ENCODE measurements around the gene MEIS2. TPM values are rescaled to one million over a fixed set of nuclear protein-coding genes. Genes with fewer than 3 reads are reported as not detected.

Gene MEIS2
- total and polyA plus RNA-seq, 12 donors, result 36.2 to 139 (median 74.8) TPM

DNA sequence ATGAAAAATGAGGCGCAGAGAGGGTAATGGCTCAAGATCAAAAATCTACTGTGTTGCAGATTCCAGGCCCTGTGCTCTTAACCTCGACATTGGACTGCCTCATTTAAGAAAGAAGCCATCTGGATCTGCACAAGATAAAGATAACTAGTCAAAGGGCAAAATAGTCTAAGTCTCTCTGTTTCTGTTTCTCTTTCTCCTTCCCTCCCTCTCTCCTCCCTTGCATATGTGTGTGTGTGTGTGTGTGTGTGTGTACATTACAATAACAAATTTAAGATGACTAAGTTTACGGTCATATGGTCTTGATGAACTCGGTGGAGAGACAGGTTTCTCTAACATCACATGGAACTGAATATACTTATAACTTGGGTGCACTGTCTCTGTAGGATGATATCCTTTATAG is 69.2 kb downstream of the MEIS2 start:
- 51 to 70% (median 68%) methylated on average over 4 of the region's 4 CpGs for WGBS, 4 donors
- no peak for DNase-seq
- Histone ChIP-seq H3K36me3 (replicated peaks in 1 of 2) (peaks cover 0 to 1% of the 10 kb centered on the region in 2 donors), H3K4me1 (replicated peaks in 1 of 2) (peaks cover 10 to 51% of the 10 kb centered on the region in 2 donors), H3K9me3 (replicated peaks in 1 of 3) (no peaks in the 10 kb centered on the region), H3K4me3 (no peak overlapping the region), H3K27me3 (no peaks in the 10 kb centered on the region), H3K27ac (peak overlapping the region in 1 of 5 donors; percentile 30)
- intact Hi-C loops (cut with DNase I), result no loop called here
- TF ChIP-seq, protein P1, sequence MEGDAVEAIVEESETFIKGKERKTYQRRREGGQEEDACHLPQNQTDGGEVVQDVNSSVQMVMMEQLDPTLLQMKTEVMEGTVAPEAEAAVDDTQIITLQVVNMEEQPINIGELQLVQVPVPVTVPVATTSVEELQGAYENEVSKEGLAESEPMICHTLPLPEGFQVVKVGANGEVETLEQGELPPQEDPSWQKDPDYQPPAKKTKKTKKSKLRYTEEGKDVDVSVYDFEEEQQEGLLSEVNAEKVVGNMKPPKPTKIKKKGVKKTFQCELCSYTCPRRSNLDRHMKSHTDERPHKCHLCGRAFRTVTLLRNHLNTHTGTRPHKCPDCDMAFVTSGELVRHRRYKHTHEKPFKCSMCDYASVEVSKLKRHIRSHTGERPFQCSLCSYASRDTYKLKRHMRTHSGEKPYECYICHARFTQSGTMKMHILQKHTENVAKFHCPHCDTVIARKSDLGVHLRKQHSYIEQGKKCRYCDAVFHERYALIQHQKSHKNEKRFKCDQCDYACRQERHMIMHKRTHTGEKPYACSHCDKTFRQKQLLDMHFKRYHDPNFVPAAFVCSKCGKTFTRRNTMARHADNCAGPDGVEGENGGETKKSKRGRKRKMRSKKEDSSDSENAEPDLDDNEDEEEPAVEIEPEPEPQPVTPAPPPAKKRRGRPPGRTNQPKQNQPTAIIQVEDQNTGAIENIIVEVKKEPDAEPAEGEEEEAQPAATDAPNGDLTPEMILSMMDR (IDR thresholded peaks at IDR 0.05), result no peak
- no peak for TF ChIP-seq POLR2A (IDR thresholded peaks at IDR 0.05)

DNA sequence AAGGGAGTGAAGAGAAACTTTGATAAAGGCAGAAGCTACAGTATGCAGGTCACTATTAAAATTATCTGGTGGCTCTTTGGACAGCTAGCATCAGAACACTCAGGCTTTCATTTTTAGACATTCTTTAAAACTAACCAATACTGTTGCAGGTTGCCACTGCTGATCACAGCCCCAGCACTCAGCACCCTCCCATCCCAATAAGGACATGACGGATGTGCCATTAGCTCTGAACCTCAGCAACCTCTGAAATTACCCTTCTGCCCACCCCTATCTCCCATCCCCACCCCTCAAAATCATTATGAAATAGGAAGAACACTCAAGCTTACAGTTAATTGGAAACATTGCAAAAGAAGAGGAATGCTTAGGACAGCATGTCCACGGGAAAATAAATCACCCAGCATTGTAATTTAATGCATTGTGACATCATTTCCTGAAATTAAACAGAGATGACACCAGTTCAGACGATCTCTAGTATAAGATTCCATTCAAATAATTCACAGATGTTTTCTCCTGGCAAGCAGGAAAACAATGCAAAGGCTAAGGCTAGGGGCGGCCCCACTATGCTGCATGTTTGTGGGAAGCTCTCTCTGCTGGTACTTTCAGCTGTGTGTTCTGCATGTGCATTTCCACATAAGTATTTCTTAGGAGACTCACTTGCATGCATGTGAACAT is 71.6 kb downstream of the MEIS2 start:
- no peak for TF ChIP-seq POLR2A (IDR thresholded peaks at IDR 0.05)
- TF ChIP-seq, protein P1 (IDR thresholded peaks at IDR 0.05), result no peak
- Histone ChIP-seq H3K27me3 (no peaks in the 10 kb centered on the region), H3K36me3 (replicated peaks in 1 of 2) (no peaks in the 10 kb centered on the region), H3K27ac (peak overlapping the region in 2 of 5 donors; percentile 9 to 31), H3K4me3 (no peak overlapping the region), H3K4me1 (replicated peaks in 1 of 2) (peaks cover 0 to 28% of the 10 kb centered on the region in 2 donors), H3K9me3 (replicated peaks in 1 of 3) (no peaks in the 10 kb centered on the region)
- intact Hi-C loops (cut with DNase I), result no loop called here
- DNase-seq, result no peak
- 66 to 70% (median 69%) methylated on average over 4 of the region's 4 CpGs for WGBS, 4 donors

DNA sequence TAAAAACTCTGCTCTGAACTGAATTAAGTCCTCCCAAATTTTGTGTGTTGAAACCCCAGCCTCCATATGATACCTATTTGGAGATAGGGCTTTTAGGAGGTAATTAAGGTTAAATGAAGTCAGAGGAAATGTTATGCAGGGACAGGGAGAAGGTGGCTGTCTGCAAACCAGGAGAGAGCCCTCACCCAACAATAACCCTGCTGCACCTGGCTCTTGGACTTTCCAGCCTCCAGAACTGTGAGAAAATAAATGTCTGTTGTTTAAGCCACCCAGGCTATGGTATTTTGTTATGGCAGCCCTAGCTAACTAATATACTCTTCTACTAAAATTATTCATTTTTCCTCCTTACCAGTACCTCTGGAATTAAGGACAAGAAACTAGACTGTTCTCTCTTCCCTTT is 79.5 kb downstream of the MEIS2 start:
- Histone ChIP-seq H3K4me3 (no peak overlapping the region), H3K27me3 (no peaks in the 10 kb centered on the region), H3K4me1 (replicated peaks in 1 of 2) (peaks cover 28 to 43% of the 10 kb centered on the region in 2 donors), H3K27ac (peak overlapping the region; percentile 47 to 85 (median 73)), H3K9me3 (replicated peaks in 1 of 3) (no peaks in the 10 kb centered on the region), H3K36me3 (replicated peaks in 1 of 2) (no peaks in the 10 kb centered on the region)
- TF ChIP-seq, protein P1 (IDR thresholded peaks at IDR 0.05), result no peak
- no peak for TF ChIP-seq POLR2A (IDR thresholded peaks at IDR 0.05)
- no peak for DNase-seq
- intact Hi-C loops (cut with DNase I), result no loop called here

DNA sequence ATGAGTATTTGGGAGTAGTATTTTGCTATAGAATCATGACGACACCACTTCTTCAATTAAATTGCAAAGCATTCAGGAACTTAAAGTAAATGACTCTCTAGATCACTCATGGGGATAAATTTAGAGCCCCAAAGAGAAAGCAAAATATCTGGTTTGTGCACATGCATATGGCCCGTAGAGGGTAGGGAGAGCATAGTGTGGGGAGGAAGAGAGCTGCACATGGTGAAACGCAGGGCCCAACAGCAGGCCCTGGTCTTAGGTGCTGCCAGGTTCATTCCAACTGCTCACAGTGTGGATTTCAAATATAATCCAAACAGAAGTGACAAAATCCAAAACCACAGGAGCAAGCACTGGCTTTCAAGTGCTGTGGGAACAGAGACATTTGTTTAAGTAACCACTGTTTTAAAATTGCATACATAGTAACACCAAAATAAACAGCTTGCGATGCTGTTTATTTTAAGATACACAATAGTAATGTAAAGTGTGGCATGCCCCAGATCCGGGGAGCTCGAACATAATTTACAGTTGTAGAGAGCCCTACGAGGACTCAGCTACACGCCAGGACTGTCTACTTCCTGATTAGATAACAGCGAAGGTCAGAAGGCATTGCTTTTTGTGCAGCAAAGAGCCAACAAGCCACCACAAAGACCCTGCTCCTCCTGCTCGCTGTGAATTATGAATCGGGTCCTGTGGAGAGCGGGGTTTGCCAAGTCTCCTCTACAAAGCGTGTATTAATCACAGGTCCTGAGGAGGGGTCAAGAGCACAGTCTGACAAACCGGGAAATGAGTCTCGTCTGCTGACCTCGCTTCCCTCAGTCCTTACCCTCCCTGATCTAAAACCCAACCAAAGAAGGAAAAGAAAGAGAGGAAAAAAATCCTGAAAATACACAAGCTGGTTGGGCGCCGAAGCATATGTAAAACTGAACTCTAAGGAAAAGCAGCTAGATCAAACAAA is 80.6 kb downstream of the MEIS2 start:
- no peaks in the 10 kb centered on the region for H3K9me3 ChIP-seq (replicated peaks in 1 of 3)
- 21 to 27% (median 24%) methylated on average over 18 of the region's 18 CpGs for WGBS, 4 donors
- H3K4me1 ChIP-seq (replicated peaks in 1 of 2), result peaks cover 39 to 54% of the 10 kb centered on the region in 2 donors
- intact Hi-C loops (cut with DNase I), result no loop called here
- peak overlapping the region; percentile 47 to 85 (median 73) for H3K27ac ChIP-seq
- H3K36me3 ChIP-seq (replicated peaks in 1 of 2), result no peaks in the 10 kb centered on the region
- H3K4me3 ChIP-seq, result peak overlapping the region in 1 of 4 donors; percentile 22
- TF ChIP-seq POLR2A (IDR thresholded peaks at IDR 0.05), result peak in 1 of 2 donors; percentile 64
- TF ChIP-seq, protein P1 (IDR thresholded peaks at IDR 0.05), result no peak
- peak; percentile 75 to 94 (median 89) for DNase-seq
- no peaks in the 10 kb centered on the region for H3K27me3 ChIP-seq

All from adrenal gland (tissue), 12 donors.